H9 (cell line): ENCODE results near the gene RRAS. TPM values are rescaled to one million over a fixed set of nuclear protein-coding genes. Genes with fewer than 3 reads are reported as not detected.

ENCODE experiments used
- DNase-seq: peaks from one replicate; pipeline ENCODE4 v3.0.0-alpha.2; 2017
- H2AFZ ChIP-seq: one replicate; pipeline ENCODE4 v1.6.1; 2013; ENCODE audit warnings: mild to moderate bottlenecking, low read length, control low read depth, moderate library complexity
- H2AK5ac ChIP-seq: 2 replicates; pipeline ENCODE4 v1.6.1; 2013; ENCODE audit warnings: low read length, control low read depth, mixed read lengths; ENCODE audit not compliant: insufficient read length
- H2BK120ac ChIP-seq: one replicate; pipeline ENCODE4 v1.6.1; 2013; ENCODE audit warnings: low read depth, mild to moderate bottlenecking, low read length, control low read depth, inconsistent platforms; ENCODE audit not compliant: poor library complexity, severe bottlenecking
- H2BK12ac ChIP-seq: 2 replicates; pipeline ENCODE4 v1.6.1; 2013; ENCODE audit warnings: low read length, control low read depth, mixed read lengths, low read depth; ENCODE audit not compliant: insufficient read length
- H2BK15ac ChIP-seq: 2 replicates; pipeline ENCODE4 v1.6.1; 2013; ENCODE audit warnings: low read depth, low read length, control low read depth
- H2BK20ac ChIP-seq: one replicate; pipeline ENCODE4 v1.6.1; 2013; ENCODE audit warnings: low read depth, mild to moderate bottlenecking, low read length, control low read depth, inconsistent platforms; ENCODE audit not compliant: poor library complexity, severe bottlenecking
- H2BK5ac ChIP-seq: 2 replicates; pipeline ENCODE4 v1.6.1; 2013; ENCODE audit warnings: low read length, control low read depth, mixed read lengths; ENCODE audit not compliant: insufficient read length
- H3K14ac ChIP-seq: 2 replicates; pipeline ENCODE4 v1.6.1; 2013; ENCODE audit warnings: low read length, control low read depth; ENCODE audit not compliant: insufficient read depth
- H3K18ac ChIP-seq: 2 replicates; pipeline ENCODE4 v1.6.1; 2013; ENCODE audit warnings: low read depth, mild to moderate bottlenecking, mixed read lengths, low read length, control low read depth; ENCODE audit not compliant: insufficient read length
- H3K23ac ChIP-seq: 2 replicates; pipeline ENCODE4 v1.6.1; 2013; ENCODE audit warnings: low read length, control low read depth, mixed read lengths, low read depth; ENCODE audit not compliant: insufficient read length
- H3K23me2 ChIP-seq: 2 replicates; pipeline ENCODE4 v1.6.1; 2013; ENCODE audit warnings: low read depth, mild to moderate bottlenecking, mixed read lengths, low read length, control low read depth; ENCODE audit not compliant: insufficient read length, poor library complexity, severe bottlenecking
- H3K27ac ChIP-seq: 2 replicates; pipeline ENCODE4 v1.5.1; 2013; ENCODE audit warnings: low read length, control low read depth, mixed read lengths, low read depth; ENCODE audit not compliant: insufficient read length
- H3K27me3 ChIP-seq: 2 replicates; pipeline ENCODE4 v1.6.1; 2013; ENCODE audit warnings: low read length, control low read depth, inconsistent platforms; ENCODE audit not compliant: insufficient read depth
- H3K4ac ChIP-seq: 2 replicates; pipeline ENCODE4 v1.6.1; 2013; ENCODE audit warnings: low read depth, mild to moderate bottlenecking, control low read depth, inconsistent platforms, low read length, moderate library complexity
- H3K4me1 ChIP-seq: 2 replicates; pipeline ENCODE4 v1.6.1; 2013; ENCODE audit warnings: low read length, control low read depth, inconsistent platforms; ENCODE audit not compliant: insufficient read depth
- H3K4me2 ChIP-seq: 2 replicates; pipeline ENCODE4 v1.6.1; 2013; ENCODE audit warnings: low read length, control low read depth, mixed read lengths; ENCODE audit not compliant: insufficient read length, insufficient read depth
- H3K56ac ChIP-seq: 2 replicates; pipeline ENCODE4 v1.6.1; 2013; ENCODE audit warnings: low read depth, mild to moderate bottlenecking, mixed read lengths, low read length, control low read depth; ENCODE audit not compliant: insufficient read length
- H3K79me1 ChIP-seq: 2 replicates; pipeline ENCODE4 v1.6.1; 2013; ENCODE audit warnings: low read depth, mild to moderate bottlenecking, moderate library complexity, low read length, control low read depth, inconsistent platforms; ENCODE audit not compliant: insufficient read depth, poor library complexity, severe bottlenecking
- H3K79me2 ChIP-seq: 2 replicates; pipeline ENCODE4 v1.6.1; 2013; ENCODE audit warnings: low read length, control low read depth, inconsistent platforms; ENCODE audit not compliant: insufficient read depth
- H3K9ac ChIP-seq: 2 replicates; pipeline ENCODE4 v1.6.1; 2013; ENCODE audit warnings: low read length, control low read depth, mixed read lengths; ENCODE audit not compliant: insufficient read length; ENCODE audit errors: extremely low read depth
- H3K9me3 ChIP-seq: one replicate; pipeline ENCODE4 v1.6.1; 2013; ENCODE audit warnings: low read depth, low read length, inconsistent platforms; ENCODE audit not compliant: control insufficient read depth
- H3T11ph ChIP-seq: one replicate; pipeline ENCODE4 v1.6.1; 2013; ENCODE audit warnings: mild to moderate bottlenecking, low read length, control low read depth, inconsistent platforms
- H4K20me1 ChIP-seq: one replicate; pipeline ENCODE4 v1.6.1; 2013; ENCODE audit not compliant: control insufficient read depth, insufficient read length, insufficient read depth
- H4K5ac ChIP-seq: 2 replicates; pipeline ENCODE4 v1.6.1; 2013; ENCODE audit warnings: low read depth, mild to moderate bottlenecking, mixed read lengths, low read length, control low read depth; ENCODE audit not compliant: insufficient read length
- H4K8ac ChIP-seq: replicated peaks from 2 replicates; pipeline ENCODE4 v1.6.1; 2013; ENCODE audit warnings: low read length, control low read depth, mixed read lengths, low read depth; ENCODE audit not compliant: insufficient read length
- H4K91ac ChIP-seq: 2 replicates; pipeline ENCODE4 v1.6.1; 2013; ENCODE audit warnings: low read depth, mild to moderate bottlenecking, moderate library complexity, mixed read lengths, low read length, control low read depth; ENCODE audit not compliant: insufficient read length
- H3K27ac Mint-ChIP-seq, 3 experiments: 2 replicates in 2 of 3; 3 replicates in 1 of 3; pipeline ENCODE4 v1.8.0; 2020 to 2021; ENCODE audit warnings: mixed read lengths in 3 of 3, mild to moderate bottlenecking in 1 of 3, moderate library complexity in 1 of 3
- H3K27me3 Mint-ChIP-seq: 2 replicates; pipeline ENCODE4 v1.8.0; 2021; ENCODE audit warnings: low read depth, mild to moderate bottlenecking, moderate library complexity, mixed read lengths
- H3K36me3 Mint-ChIP-seq, 3 experiments: 2 replicates in 2 of 3; 3 replicates in 1 of 3; pipeline ENCODE4 v1.8.0; 2020 to 2021; ENCODE audit warnings: low read depth in 3 of 3, mixed read lengths in 3 of 3; ENCODE audit not compliant: insufficient read depth in 1 of 3
- H3K4me1 Mint-ChIP-seq, 2 experiments: 2 replicates each; pipeline ENCODE4 v1.8.0; 2020; ENCODE audit warnings: mixed read lengths in 2 of 2
- H3K4me3 Mint-ChIP-seq, 2 experiments: 2 replicates in 1 of 2; 3 replicates in 1 of 2; pipeline ENCODE4 v1.8.0; 2020 to 2021; ENCODE audit warnings: mild to moderate bottlenecking in 2 of 2, mixed read lengths in 2 of 2, moderate library complexity in 1 of 2
- H3K9me3 Mint-ChIP-seq, 2 experiments: 2 replicates in 1 of 2; 3 replicates in 1 of 2; pipeline ENCODE4 v1.8.0; 2020; ENCODE audit warnings: mild to moderate bottlenecking in 2 of 2, mixed read lengths in 2 of 2, moderate library complexity in 1 of 2
- CTCF ChIP-seq: fragments of 200-600 bp; sonication (generic); conservative IDR thresholded peaks from 3 replicates; pipeline ENCODE4 v1.8.0; 2021; ENCODE audit warnings: antibody characterized with exemption, mild to moderate bottlenecking
- WGBS: extraction: QIAGEN DNeasy Blood & Tissue Kit; methylation state at CpG from one replicate; pipeline ENCODE4 v1.1.7; 2013; ENCODE audit warnings: missing lambda C conversion rate, low lambda C conversion rate, mixed read lengths; ENCODE audit not compliant: insufficient read length; ENCODE audit errors: extremely low coverage; 5-methylcytosine and 5-hydroxymethylcytosine counted together
- total RNA-seq: library from RNA; stranded (reverse); gene quantifications from 2 replicates; pipeline ENCODE4 v1.2.1, GENCODE V29; 2021

Gene RRAS
- total RNA-seq, 1 experiment from 2014 or later: 9.9 TPM

DNA sequence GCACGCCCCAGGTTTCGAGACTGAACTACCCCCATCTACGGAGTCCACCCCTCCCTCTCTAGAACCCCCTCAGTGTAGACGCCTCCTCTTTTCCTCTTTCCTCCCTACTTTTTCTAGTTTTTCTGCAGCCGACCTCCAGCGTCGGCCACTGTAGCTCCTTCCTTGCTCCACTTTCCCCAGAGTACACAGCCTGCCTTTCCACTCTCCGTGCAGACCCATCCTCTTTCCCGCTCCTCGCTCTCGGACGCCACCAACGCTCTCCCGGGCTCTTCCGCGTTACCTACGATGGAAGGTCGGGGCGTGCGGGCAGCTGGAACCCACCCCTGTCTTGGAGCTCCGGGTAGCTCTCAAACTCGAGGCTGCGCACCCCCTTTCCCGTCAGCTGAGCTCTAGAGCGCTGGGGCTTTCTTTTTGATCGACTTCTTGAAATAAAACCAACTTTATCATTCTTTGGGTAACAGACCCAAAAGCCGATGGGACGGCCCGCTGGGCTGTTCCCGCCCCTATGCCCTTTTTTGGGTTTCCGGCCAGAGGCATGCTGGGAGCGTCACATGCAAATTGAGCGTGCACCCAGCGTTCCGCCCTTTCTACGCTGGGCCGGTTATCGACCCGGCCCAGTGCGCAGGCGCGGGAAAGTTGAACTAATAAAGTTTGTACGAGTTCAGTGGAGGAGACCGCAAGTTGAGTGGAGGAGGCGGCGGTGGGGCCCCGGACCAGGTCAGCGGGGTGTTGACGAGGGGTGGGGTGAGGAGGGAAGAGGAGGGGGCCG, 25.6 kb upstream of the RRAS start, which contains the start of the genes BCL2L12 and IRF3:
TSS of gene BCL2L12 (plus strand) at position 583 of the 769 bp plus-strand sequence. CDS start 760 bp downstream, outside the sequence.
TSS of gene IRF3 (minus strand) at position 507 of the 769 bp plus-strand sequence. CDS start 1,019 bp downstream, outside the sequence.
- H3K9me3 Mint-ChIP-seq: peaks cover 0 to 1% of the 10 kb centered on the region in 2 experiments; a peak in 3 of 5 replicates

More for the DNA sequence above, 25.6 kb upstream of the RRAS start, which contains the start of the genes BCL2L12 and IRF3:
- peaks cover 3% of the 10 kb centered on the region for H3K27me3 Mint-ChIP-seq
- H3T11ph ChIP-seq: no peak within 1 kb of the TSS
- H4K8ac ChIP-seq: no peak within 1 kb of the TSS
- peak within 1 kb of the TSS; percentile 88 for H3K9ac ChIP-seq
- no peaks in the 10 kb centered on the region for H3K9me3 ChIP-seq
- H3K36me3 Mint-ChIP-seq: peaks cover 35 to 59% (median 56%) of the 10 kb centered on the region in 3 experiments; a peak in 6 of 7 replicates
- peaks cover 18% of the 10 kb centered on the region for H3K23me2 ChIP-seq
- H3K27ac ChIP-seq: peak within 1 kb of the TSS; percentile 54
- peak; percentile 94 for DNase-seq
- no peak within 1 kb of the TSS for H2AK5ac ChIP-seq
- H3K79me2 ChIP-seq: peaks cover 5% of the 10 kb centered on the region; the same call in 1 of the 2 replicates
- H4K20me1 ChIP-seq: no peaks in the 10 kb centered on the region
- H3K18ac ChIP-seq: peak within 1 kb of the TSS; percentile 56
- peak within 1 kb of the TSS; percentile 9 for H3K23ac ChIP-seq
- no peak within 1 kb of the TSS for H2AFZ ChIP-seq
- H3K4me3 Mint-ChIP-seq: peak within 1 kb of the TSS; percentile 99 to 100
- H3K27ac Mint-ChIP-seq: peak within 1 kb of the TSS; percentile 96 to 99 (median 96)
- H3K4me1 Mint-ChIP-seq: peaks cover 12 to 37% of the 10 kb centered on the region in 2 experiments
- H3K4ac ChIP-seq: no peak within 1 kb of the TSS; the same call in 1 of the 2 replicates
- no peak within 1 kb of the TSS for H4K5ac ChIP-seq
- peak within 1 kb of the TSS; percentile 74 for H3K14ac ChIP-seq
- H2BK120ac ChIP-seq: no peak within 1 kb of the TSS
- no peak within 1 kb of the TSS for H2BK12ac ChIP-seq
- WGBS: no CpG with 5 or more reads among the region's 50 CpGs
- peaks cover 11% of the 10 kb centered on the region for H3K79me1 ChIP-seq
- peak within 1 kb of the TSS; percentile 99 for H3K4me2 ChIP-seq
- no peaks in the 10 kb centered on the region for H3K4me1 ChIP-seq
- no peak within 1 kb of the TSS for H4K91ac ChIP-seq
- H2BK15ac ChIP-seq: no peak within 1 kb of the TSS
- no peak within 1 kb of the TSS for H2BK20ac ChIP-seq
- H2BK5ac ChIP-seq: no peak within 1 kb of the TSS
- no peak for TF ChIP-seq CTCF
- H3K27me3 ChIP-seq: no peaks in the 10 kb centered on the region
- peak within 1 kb of the TSS; percentile 37 for H3K56ac ChIP-seq
